ENCODE measurements around the gene ATXN7L1. TPM values are rescaled to one million over a fixed set of nuclear protein-coding genes. Genes with fewer than 3 reads are reported as not detected.

The ATXN7L1 gene
- total and polyA plus RNA-seq, 2 of the 8 experiments (the other 6 are each of a cell fraction or from before 2014, with no cell fraction given): 14.3 to 34.0 TPM

GRCh38 chr7:105644937-105645336 is 231.5 kb downstream of the ATXN7L1 start (continued):
- TF ChIP-seq CHD7 (IDR thresholded peaks at IDR 0.05; ENCODE audit: insufficient replicate concordance, low read length): no peak
- no peak for TF ChIP-seq RFX5 (IDR thresholded peaks at IDR 0.05; ENCODE audit: borderline replicate concordance, low read depth, low read length)
- TF ChIP-seq CREB1 (IDR thresholded peaks at IDR 0.05): no peak

Data from H1 (cell line).